ENCODE results near the gene NUDT17.

NUDT17 gene

GRCh38 chr1:145855426-145855948, 10.1 kb downstream of the NUDT17 start:
- TF ChIP-seq ESRRG (CRISPR knock-in tag; IDR thresholded peaks at IDR 0.05) = no peak
- no peak for TF ChIP-seq SNAI2 (CRISPR knock-in tag; IDR thresholded peaks at IDR 0.05)
- TF ChIP-seq CSDC2 (CRISPR knock-in tag; IDR thresholded peaks at IDR 0.05) = no peak
- no peak for TF ChIP-seq TCF4 (CRISPR knock-in tag; IDR thresholded peaks at IDR 0.05; ENCODE audit: borderline replicate concordance)
- TF ChIP-seq ARNTL (CRISPR knock-in tag; IDR thresholded peaks at IDR 0.05; ENCODE audit: borderline replicate concordance, low read depth) = no peak
- no peak for TF ChIP-seq ZC3H10 (CRISPR knock-in tag; IDR thresholded peaks at IDR 0.05)
- ATAC-seq = no peak

GRCh38 chr1:145857170-145857569, 11.7 kb downstream of the NUDT17 start:
- no peak for TF ChIP-seq ZNF565 (CRISPR knock-in tag; conservative IDR thresholded peaks at IDR 0.05; ENCODE audit: low read depth)
- no peak for ATAC-seq

GRCh38 chr1:145858238-145858900, 12.9 kb downstream of the NUDT17 start:
- TF ChIP-seq SNAI2 (CRISPR knock-in tag; IDR thresholded peaks at IDR 0.05) (no peak), BACH2 (CRISPR knock-in tag; IDR thresholded peaks at IDR 0.05; ENCODE audit: borderline replicate concordance) (no peak)
- peak; percentile 27 for ATAC-seq

- TF ChIP-seq ZNF8 (CRISPR knock-in tag; IDR thresholded peaks at IDR 0.05) (peak; percentile 86), PATZ1 (CRISPR knock-in tag; IDR thresholded peaks at IDR 0.05; ENCODE audit: borderline replicate concordance) (peak; percentile 86; the same call in 1 of the 2 replicates), BACH2 (CRISPR knock-in tag; IDR thresholded peaks at IDR 0.05; ENCODE audit: borderline replicate concordance) (no peak)
- ATAC-seq = peak; percentile 96
Measured at GRCh38 chr1:145858901-145859490, 13.6 kb downstream of the NUDT17 start, which contains the start of gene PIAS3. Gene PIAS3 (minus strand): TSS chr1:145859081. CDS start chr1:145858990, 91 bp downstream.

- TF ChIP-seq PPARA (CRISPR knock-in tag; IDR thresholded peaks at IDR 0.05; ENCODE audit: borderline replicate concordance) (no peak), PATZ1 (CRISPR knock-in tag; IDR thresholded peaks at IDR 0.05; ENCODE audit: borderline replicate concordance) (no peak), CSRNP3 (CRISPR knock-in tag; IDR thresholded peaks at IDR 0.05) (no peak), CSDC2 (CRISPR knock-in tag; IDR thresholded peaks at IDR 0.05) (no peak)
- ATAC-seq = peak; percentile 85
Measured at GRCh38 chr1:145859491-145860023, 14.1 kb downstream of the NUDT17 start.

GRCh38 chr1:145863282-145864018, 18.0 kb downstream of the NUDT17 start:
- TF ChIP-seq ZNF565 (CRISPR knock-in tag; conservative IDR thresholded peaks at IDR 0.05; ENCODE audit: low read depth) = no peak
- TF ChIP-seq ZFP3 (CRISPR knock-in tag; IDR thresholded peaks at IDR 0.05) = no peak
- TF ChIP-seq CREB5 (CRISPR knock-in tag; IDR thresholded peaks at IDR 0.05; ENCODE audit: low read depth) = no peak
- no peak for TF ChIP-seq TOX (CRISPR knock-in tag; IDR thresholded peaks at IDR 0.05; ENCODE audit: borderline replicate concordance)
- TF ChIP-seq POU6F1 (CRISPR knock-in tag; IDR thresholded peaks at IDR 0.05; ENCODE audit: borderline replicate concordance, low read depth) = no peak
- TF ChIP-seq PATZ1 (CRISPR knock-in tag; IDR thresholded peaks at IDR 0.05; ENCODE audit: borderline replicate concordance) = no peak
- TF ChIP-seq RARB (CRISPR knock-in tag; IDR thresholded peaks at IDR 0.05) = no peak
- TF ChIP-seq BACH2 (CRISPR knock-in tag; IDR thresholded peaks at IDR 0.05; ENCODE audit: borderline replicate concordance) = no peak
- no peak for ATAC-seq

Data from SK-N-SH treated with all-trans-retinoic acid at 6 μM for 48 hours (cell line).